GM12878 (cell line): Measurements from ENCODE around the gene PIGN. TPM values are rescaled to one million over a fixed set of nuclear protein-coding genes. Genes with fewer than 3 reads are reported as not detected.

Experiments used
- ATAC-seq: fragments of 200-7000 bp; cut with Tn5 transposase; 3 replicates; pipeline ENCODE4 v1.9.1; 2020; ENCODE audit warnings: mild to moderate bottlenecking, moderate library complexity
- BruUV-seq: library from RNA; stranded (reverse); fragments of 400-500 nt; replicated peaks from 2 replicates; lab custom pipeline; 2021; lab: Mats Ljungman, UMichigan
- CTCF ChIA-PET: fragments of 300-600 bp; sonication (Branson Sonifier 250); formaldehyde crosslinking; extraction: SDS; loops from one replicate; lab custom pipeline; 2021; ENCODE audit warnings: inconsistent platforms; lab: Yijun Ruan, JAX
- POLR2A ChIA-PET: fragments of 350-600 bp; formaldehyde crosslinking; extraction: SDS; loops from one replicate; lab custom pipeline; 2021; ENCODE audit warnings: inconsistent platforms; lab: Charles Lee
- RAD21 ChIA-PET: fragments of 300-600 bp; sonication (Branson Sonifier 250); formaldehyde crosslinking; loops from one replicate; lab custom pipeline; 2023; ENCODE audit warnings: antibody characterized with exemption; ENCODE audit not compliant: unreplicated experiment; lab: Charles Lee
- SMC1A ChIA-PET: fragments of 300-600 bp; sonication (Branson Sonifier 250); formaldehyde crosslinking; loops from one replicate; lab custom pipeline; 2023; ENCODE audit not compliant: unreplicated experiment, uncharacterized antibody; lab: Charles Lee
- DNase-seq: peaks from one replicate; pipeline ENCODE4 v3.0.0-alpha.2; 2011; ENCODE audit warnings: low read depth, low spot score
- FAIRE-seq: peaks from 3 replicates; lab custom pipeline; 2011; peaks lifted over from hg19 to GRCh38; lab: Jason Lieb, UNC
- H2AFZ ChIP-seq: 2 replicates; pipeline ENCODE4 v1.6.0; 2011; ENCODE audit warnings: low read depth, low read length, control low read depth; ENCODE audit not compliant: control insufficient read depth
- H3K27ac ChIP-seq: 2 replicates; pipeline ENCODE4 v1.5.1; 2011; ENCODE audit warnings: control low read depth; ENCODE audit not compliant: control insufficient read depth, insufficient read depth
- H3K27me3 ChIP-seq, 2 experiments: replicated peaks in 1 of 2; 2 replicates each; pipeline versions ENCODE4 v1.6.0 to v1.6.1; 2011; ENCODE audit warnings: low read length in 1 of 2; ENCODE audit not compliant: control insufficient read depth in 2 of 2, insufficient read depth in 2 of 2
- H3K36me3 ChIP-seq, 2 experiments: 2 replicates each; pipeline ENCODE4 v1.5.1; 2011; ENCODE audit warnings: low read length in 1 of 2; ENCODE audit not compliant: control insufficient read depth in 2 of 2, insufficient read depth in 2 of 2
- H3K4me1 ChIP-seq: 2 replicates; pipeline ENCODE4 v1.6.1; 2011; ENCODE audit warnings: mild to moderate bottlenecking, low read length, moderate library complexity, mixed read lengths; ENCODE audit not compliant: control insufficient read depth, insufficient read depth
- H3K4me2 ChIP-seq: 2 replicates; pipeline ENCODE4 v1.6.0; 2011; ENCODE audit warnings: control low read depth; ENCODE audit not compliant: control insufficient read depth, insufficient read depth
- H3K4me3 ChIP-seq: fragments of 200-600 bp; sonication (generic); 2 replicates; pipeline ENCODE4 v1.5.1; 2016
- H3K79me2 ChIP-seq: 2 replicates; pipeline ENCODE4 v1.6.0; 2011; ENCODE audit warnings: low read length; ENCODE audit not compliant: control insufficient read depth, insufficient read depth
- H3K9ac ChIP-seq: 2 replicates; pipeline ENCODE4 v1.8.0; 2011; ENCODE audit warnings: low read length, control low read depth, mixed read lengths; ENCODE audit not compliant: control insufficient read depth, insufficient read depth
- H3K9me3 ChIP-seq: replicated peaks from 3 replicates; pipeline ENCODE4 v1.5.1; 2011; ENCODE audit warnings: mild to moderate bottlenecking, low read length; ENCODE audit not compliant: control insufficient read depth, insufficient read depth
- H4K20me1 ChIP-seq: 2 replicates; pipeline ENCODE4 v1.6.0; 2011; ENCODE audit not compliant: control insufficient read depth, insufficient read depth
- ATF2 ChIP-seq: IDR thresholded peaks from 2 replicates; pipeline ENCODE4 v1.6.1; 2012; ENCODE audit warnings: low read length, inconsistent platforms
- BMI1 ChIP-seq: fragments of 450-650 bp; IDR thresholded peaks from 2 replicates; pipeline ENCODE4 v1.6.1; 2016; ENCODE audit warnings: mild to moderate bottlenecking, moderate library complexity, borderline replicate concordance
- CBFB ChIP-seq: IDR thresholded peaks from 2 replicates; pipeline ENCODE4 v1.6.1; 2016; ENCODE audit warnings: antibody characterized with exemption, low read depth
- CTCF ChIP-seq, 3 experiments: IDR thresholded peaks in 2 of 3; conservative IDR thresholded peaks in 1 of 3; 2 replicates each; pipeline ENCODE4 v1.5.1; 2011; ENCODE audit warnings: low read depth in 3 of 3, low read length in 3 of 3, mild to moderate bottlenecking in 3 of 3, control low read depth in 2 of 3, moderate library complexity in 2 of 3, inconsistent platforms in 1 of 3, mixed read lengths in 1 of 3; ENCODE audit not compliant: control insufficient read depth in 2 of 3, insufficient read depth in 1 of 3; ENCODE audit errors: extremely low read depth in 1 of 3
- DPF2 ChIP-seq: fragments of 450-650 bp; IDR thresholded peaks from 2 replicates; pipeline ENCODE4 v1.6.1; 2017; ENCODE audit warnings: mild to moderate bottlenecking
- EED ChIP-seq: sonication (generic); IDR thresholded peaks from 2 replicates; pipeline ENCODE4 v1.6.1; 2016; ENCODE audit warnings: antibody characterized with exemption, low read depth
- EGR1 ChIP-seq, 2 experiments: IDR thresholded peaks; 1 replicate in 1 of 2; 2 replicates in 1 of 2; pipeline ENCODE4 v1.6.1; 2011 to 2012; ENCODE audit warnings: low read depth in 2 of 2, low read length in 2 of 2, borderline replicate concordance in 1 of 2, mild to moderate bottlenecking in 1 of 2, moderate library complexity in 1 of 2
- ELK1 ChIP-seq: IDR thresholded peaks from 2 replicates; pipeline ENCODE4 v1.6.1; 2012; ENCODE audit warnings: low read depth, low read length, improper control_type of control experiment
- EZH2 ChIP-seq: IDR thresholded peaks from 2 replicates; pipeline ENCODE4 v1.6.1; 2012; ENCODE audit warnings: low read depth, mild to moderate bottlenecking, control low read depth, inconsistent platforms, low read length, borderline replicate concordance; ENCODE audit not compliant: control insufficient read depth
- MAX ChIP-seq: IDR thresholded peaks from 2 replicates; pipeline ENCODE4 v1.6.1; 2012; ENCODE audit warnings: low read depth, low read length, improper control_type of control experiment
- NR2F1 ChIP-seq: fragments of 450-650 bp; conservative IDR thresholded peaks from 2 replicates; pipeline ENCODE4 v1.6.1; 2017; ENCODE audit warnings: mild to moderate bottlenecking
- PRDM15 ChIP-seq: fragments of 450-650 bp; formaldehyde crosslinking; IDR thresholded peaks from 2 replicates; pipeline ENCODE4 v1.4.0; 2020; ENCODE audit warnings: mild to moderate bottlenecking, moderate library complexity
- RELA ChIP-seq: fragments of 450-650 bp; IDR thresholded peaks from 2 replicates; pipeline ENCODE4 v1.8.0; 2014; ENCODE audit warnings: borderline replicate concordance; ENCODE audit not compliant: partially characterized antibody
- TBL1XR1 ChIP-seq: IDR thresholded peaks from 2 replicates; pipeline ENCODE4 v1.6.1; 2012; ENCODE audit warnings: low read depth, low read length, improper control_type of control experiment
- ZNF217 ChIP-seq: fragments of 450-650 bp; IDR thresholded peaks from 2 replicates; pipeline ENCODE4 v1.6.1; 2017; ENCODE audit warnings: antibody characterized with exemption, mild to moderate bottlenecking
- in situ Hi-C: fragments of 300-500 bp; cut with MboI; formaldehyde crosslinking; loops from 9 replicates; pipeline ENCODE4 v1.14.3; 2018; ENCODE audit warnings: mixed read lengths
- intact Hi-C: fragments of 100-400 bp; cut with micrococcal nuclease; formaldehyde crosslinking; loops from one replicate; pipeline ENCODE4 v1.14.2; 2022; ENCODE audit not compliant: unreplicated experiment
- polyA plus RNA-seq, 11 experiments: library from polyadenylated mRNA; depleted of rRNA in 4 of 11; unstranded in 6 of 11; stranded (reverse) in 5 of 11; fragments of >200 nt; fragmentation: Nextera tagmentation in 4 of 11; fragmentation: Illumina TruSeq in 1 of 11; extraction: Ambion mirVana in 4 of 11; extraction: Trizol in 1 of 11; gene quantifications; 1 replicate in 1 of 11; 2 replicates in 10 of 11; pipeline versions ENCODE4 v1.2.1 to v1.2.3, GENCODE V29; 2011 to 2016; ENCODE audit warnings: inconsistent platforms in 2 of 11, missing spikeins in 2 of 11, low read depth in 1 of 11
- total RNA-seq, 4 experiments: library from RNA; depleted of rRNA in 3 of 4; stranded (reverse); fragments of >200 nt in 3 of 4; fragmentation: Illumina TruSeq in 1 of 4; extraction: Trizol in 1 of 4; gene quantifications; 2 replicates each; pipeline versions ENCODE4 v1.2.1 to v1.2.3, GENCODE V29; 2013 to 2021

The PIGN gene
- total and polyA plus RNA-seq, 10 of the 15 experiments (the other 5 are each of a cell fraction or from before 2014, with no cell fraction given), result 6.9 to 25.4 (median 18.7) TPM

GRCh38 chr18:62211325-62211828 is 24.5 kb upstream of the PIGN start:
- SMC1A ChIA-PET, result interaction anchor here (1.0 to 1.6 kb wide), 2 partner anchors 10 to 11 kb away, joined by 3 read pairs; no protein-coding TSS in a partner anchor
- FAIRE-seq, result no peak
- Histone ChIP-seq H2AFZ (no peak overlapping the region), H3K79me2 (peaks cover 26% of the 10 kb centered on the region), H4K20me1 (no peaks in the 10 kb centered on the region), H3K9me3 (peaks cover 2% of the 10 kb centered on the region; the same call in 2 of the 3 replicates), H3K4me3 (no peak overlapping the region), H3K36me3 (peaks cover 7 to 12% of the 10 kb centered on the region in 2 experiments), H3K27me3 (no peaks in the 10 kb centered on the region), H3K27ac (no peak overlapping the region), H3K9ac (no peak overlapping the region), H3K4me2 (no peak overlapping the region), H3K4me1 (no peaks in the 10 kb centered on the region)
- CTCF ChIA-PET, result interaction anchor here (1.3 kb wide), 1 partner anchor 17 kb away, joined by 3 read pairs; no protein-coding TSS in a partner anchor
- intact Hi-C loops (no loop called here), in situ Hi-C loops (no loop called here)
- POLR2A ChIA-PET, result no interaction called here
- RAD21 ChIA-PET, result no interaction called here
- no peak for DNase-seq
- BruUV-seq, result no TSS peak
- ATAC-seq, result no peak
- no peak for TF ChIP-seq EZH2
- no peak for TF ChIP-seq CBFB
- TF ChIP-seq RELA, result no peak
- no peak for TF ChIP-seq ELK1
- TF ChIP-seq BMI1, result no peak
- TF ChIP-seq DPF2, result no peak
- TF ChIP-seq ZNF217, result no peak
- no peak for TF ChIP-seq NR2F1
- no peak for TF ChIP-seq CTCF (IDR thresholded peaks at IDR 0.05 in 2 of 3, conservative IDR thresholded peaks at IDR 0.05 in 1 of 3; ENCODE audit: control insufficient read depth in 2 of 3, extremely low read depth in 1 of 3, insufficient read depth in 1 of 3, low read depth in 3 of 3, low read length in 3 of 3)
- no peak for TF ChIP-seq MAX
- TF ChIP-seq EED, result no peak
- TF ChIP-seq PRDM15 (CRISPR knock-in tag), result no peak
- TF ChIP-seq EGR1 (IDR thresholded peaks at IDR 0.05; ENCODE audit: borderline replicate concordance in 1 of 2, low read depth in 2 of 2, low read length in 2 of 2), result no peak
- no peak for TF ChIP-seq ATF2
- no peak for TF ChIP-seq TBL1XR1
